Panc1 (cell line): ENCODE results near the gene CRYBG3.

Source experiments
- POLR2AphosphoS5 ChIP-seq: IDR thresholded peaks from 2 replicates; pipeline ENCODE4 v1.6.1; 2012; ENCODE audit warnings: mild to moderate bottlenecking, low read depth, low read length, moderate library complexity
- SIN3A ChIP-seq: IDR thresholded peaks from 2 replicates; pipeline ENCODE4 v1.6.1; 2012; ENCODE audit warnings: low read depth, mild to moderate bottlenecking, low read length, moderate library complexity, borderline replicate concordance; ENCODE audit not compliant: insufficient read depth
- TF ChIP-seq, protein P1 (sequence below): fragments of 450-650 bp; IDR thresholded peaks from 2 replicates; pipeline ENCODE4 v1.5.1; 2017; ENCODE audit warnings: mild to moderate bottlenecking
- TF ChIP-seq, protein P2 (sequence below), 2 experiments: IDR thresholded peaks; 2 replicates each; pipeline ENCODE4 v1.6.1; 2011 to 2012; ENCODE audit warnings: low read depth in 2 of 2, control low read depth in 1 of 2, low read length in 1 of 2, mild to moderate bottlenecking in 1 of 2, moderate library complexity in 1 of 2; ENCODE audit not compliant: insufficient read depth in 1 of 2

DNA sequence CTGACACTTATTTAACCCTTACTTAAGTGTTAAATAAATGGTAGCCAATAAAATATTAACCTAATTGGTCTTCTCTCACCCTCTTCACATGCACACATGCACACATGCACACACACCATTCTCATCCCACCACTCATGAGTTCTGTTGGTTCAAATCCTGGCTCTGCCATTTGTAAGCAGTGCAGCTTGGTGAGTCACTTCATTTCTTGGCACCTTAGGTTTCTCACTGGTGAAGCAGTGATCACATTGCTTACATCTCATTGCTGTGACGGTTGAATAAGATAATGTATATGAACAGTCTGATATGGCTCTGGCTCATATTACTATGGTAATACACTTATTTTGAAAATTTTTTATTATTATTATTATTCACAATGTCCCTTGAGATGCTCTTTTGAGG lies 116.6 kb downstream of the CRYBG3 start:
- TF ChIP-seq, protein P1, sequence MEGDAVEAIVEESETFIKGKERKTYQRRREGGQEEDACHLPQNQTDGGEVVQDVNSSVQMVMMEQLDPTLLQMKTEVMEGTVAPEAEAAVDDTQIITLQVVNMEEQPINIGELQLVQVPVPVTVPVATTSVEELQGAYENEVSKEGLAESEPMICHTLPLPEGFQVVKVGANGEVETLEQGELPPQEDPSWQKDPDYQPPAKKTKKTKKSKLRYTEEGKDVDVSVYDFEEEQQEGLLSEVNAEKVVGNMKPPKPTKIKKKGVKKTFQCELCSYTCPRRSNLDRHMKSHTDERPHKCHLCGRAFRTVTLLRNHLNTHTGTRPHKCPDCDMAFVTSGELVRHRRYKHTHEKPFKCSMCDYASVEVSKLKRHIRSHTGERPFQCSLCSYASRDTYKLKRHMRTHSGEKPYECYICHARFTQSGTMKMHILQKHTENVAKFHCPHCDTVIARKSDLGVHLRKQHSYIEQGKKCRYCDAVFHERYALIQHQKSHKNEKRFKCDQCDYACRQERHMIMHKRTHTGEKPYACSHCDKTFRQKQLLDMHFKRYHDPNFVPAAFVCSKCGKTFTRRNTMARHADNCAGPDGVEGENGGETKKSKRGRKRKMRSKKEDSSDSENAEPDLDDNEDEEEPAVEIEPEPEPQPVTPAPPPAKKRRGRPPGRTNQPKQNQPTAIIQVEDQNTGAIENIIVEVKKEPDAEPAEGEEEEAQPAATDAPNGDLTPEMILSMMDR, result no peak
- TF ChIP-seq POLR2AphosphoS5, result no peak
- TF ChIP-seq, protein P2, sequence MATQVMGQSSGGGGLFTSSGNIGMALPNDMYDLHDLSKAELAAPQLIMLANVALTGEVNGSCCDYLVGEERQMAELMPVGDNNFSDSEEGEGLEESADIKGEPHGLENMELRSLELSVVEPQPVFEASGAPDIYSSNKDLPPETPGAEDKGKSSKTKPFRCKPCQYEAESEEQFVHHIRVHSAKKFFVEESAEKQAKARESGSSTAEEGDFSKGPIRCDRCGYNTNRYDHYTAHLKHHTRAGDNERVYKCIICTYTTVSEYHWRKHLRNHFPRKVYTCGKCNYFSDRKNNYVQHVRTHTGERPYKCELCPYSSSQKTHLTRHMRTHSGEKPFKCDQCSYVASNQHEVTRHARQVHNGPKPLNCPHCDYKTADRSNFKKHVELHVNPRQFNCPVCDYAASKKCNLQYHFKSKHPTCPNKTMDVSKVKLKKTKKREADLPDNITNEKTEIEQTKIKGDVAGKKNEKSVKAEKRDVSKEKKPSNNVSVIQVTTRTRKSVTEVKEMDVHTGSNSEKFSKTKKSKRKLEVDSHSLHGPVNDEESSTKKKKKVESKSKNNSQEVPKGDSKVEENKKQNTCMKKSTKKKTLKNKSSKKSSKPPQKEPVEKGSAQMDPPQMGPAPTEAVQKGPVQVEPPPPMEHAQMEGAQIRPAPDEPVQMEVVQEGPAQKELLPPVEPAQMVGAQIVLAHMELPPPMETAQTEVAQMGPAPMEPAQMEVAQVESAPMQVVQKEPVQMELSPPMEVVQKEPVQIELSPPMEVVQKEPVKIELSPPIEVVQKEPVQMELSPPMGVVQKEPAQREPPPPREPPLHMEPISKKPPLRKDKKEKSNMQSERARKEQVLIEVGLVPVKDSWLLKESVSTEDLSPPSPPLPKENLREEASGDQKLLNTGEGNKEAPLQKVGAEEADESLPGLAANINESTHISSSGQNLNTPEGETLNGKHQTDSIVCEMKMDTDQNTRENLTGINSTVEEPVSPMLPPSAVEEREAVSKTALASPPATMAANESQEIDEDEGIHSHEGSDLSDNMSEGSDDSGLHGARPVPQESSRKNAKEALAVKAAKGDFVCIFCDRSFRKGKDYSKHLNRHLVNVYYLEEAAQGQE (IDR thresholded peaks at IDR 0.05; ENCODE audit: insufficient read depth in 1 of 2, low read depth in 2 of 2, low read length in 1 of 2), result no peak
- TF ChIP-seq SIN3A, result no peak
